Endothelial cell of umbilical vein (primary cell): ENCODE results near the gene ATP8A1.

Experiments
- CTCF ChIP-seq, 2 donors: IDR thresholded peaks; 1 replicate in 1 of 2; 2 replicates in 1 of 2; pipeline ENCODE4 v1.5.1; 2011; ENCODE audit warnings: low read length in 2 of 2, mild to moderate bottlenecking in 2 of 2, moderate library complexity in 2 of 2, control low read depth in 1 of 2, inconsistent platforms in 1 of 2, low read depth in 1 of 2; ENCODE audit not compliant: insufficient read depth in 1 of 2; ENCODE audit errors: extremely low read depth in 1 of 2
- EZH2 ChIP-seq: IDR thresholded peaks from 2 replicates; pipeline ENCODE4 v1.6.1; 2012; ENCODE audit warnings: borderline replicate concordance, low read depth, mild to moderate bottlenecking, moderate library complexity, low read length, inconsistent platforms; ENCODE audit not compliant: severe bottlenecking
- GATA2 ChIP-seq: IDR thresholded peaks from 2 replicates; pipeline ENCODE4 v1.7.0; 2011; ENCODE audit warnings: low read depth, mild to moderate bottlenecking, moderate library complexity, mixed read lengths, low read length; ENCODE audit not compliant: insufficient read length, insufficient read depth
- JUN ChIP-seq: IDR thresholded peaks from 2 replicates; pipeline ENCODE4 v1.6.1; 2011; ENCODE audit warnings: borderline replicate concordance, low read depth; ENCODE audit not compliant: insufficient read length, insufficient read depth
- MAX ChIP-seq: IDR thresholded peaks from 2 replicates; pipeline ENCODE4 v1.6.1; 2011; ENCODE audit not compliant: insufficient read depth, insufficient read length
- MYC ChIP-seq: IDR thresholded peaks from one replicate; pipeline ENCODE4 v1.6.1; 2011; ENCODE audit warnings: mild to moderate bottlenecking, low read depth, low read length
- POLR2A ChIP-seq: IDR thresholded peaks from 2 replicates; pipeline ENCODE4 v1.6.1; 2012; ENCODE audit warnings: low read depth, mild to moderate bottlenecking, control low read depth, low read length
- POLR2AphosphoS5 ChIP-seq: IDR thresholded peaks from 2 replicates; pipeline ENCODE4 v1.6.1; 2012; ENCODE audit warnings: low read depth, mild to moderate bottlenecking, control low read depth, low read length, moderate library complexity; ENCODE audit not compliant: insufficient read depth

- no peak for TF ChIP-seq POLR2A
- TF ChIP-seq CTCF (IDR thresholded peaks at IDR 0.05; ENCODE audit: extremely low read depth in 1 of 2, insufficient read depth in 1 of 2, low read depth in 1 of 2, low read length in 2 of 2) = no peak
- TF ChIP-seq POLR2AphosphoS5 = no peak
- no peak for TF ChIP-seq EZH2
- TF ChIP-seq JUN = no peak
- no peak for TF ChIP-seq MAX
- no peak for TF ChIP-seq GATA2
- no peak for TF ChIP-seq MYC
Measured at GRCh38 chr4:42395595-42395994, 261.3 kb downstream of the ATP8A1 start.
